Astrocyte (in vitro differentiated cells and primary cell): ENCODE data around the gene SFXN3. TPM values are rescaled to one million over a fixed set of nuclear protein-coding genes. Genes with fewer than 3 reads are reported as not detected.

Experiments used
- DNase-seq: peaks from one replicate; pipeline ENCODE4 v3.0.0-alpha.2; 2010; ENCODE audit warnings: low read depth
- FAIRE-seq: peaks from 2 replicates; lab custom pipeline; 2011; peaks lifted over from hg19 to GRCh38; lab: Jason Lieb, UNC
- H2AFZ ChIP-seq: 2 replicates; pipeline ENCODE4 v1.6.0; 2012; ENCODE audit warnings: low read depth, low read length, inconsistent platforms
- H3K27ac ChIP-seq: 2 replicates; pipeline ENCODE4 v1.5.1; 2011; ENCODE audit warnings: low read depth, low read length, inconsistent platforms
- H3K27me3 ChIP-seq: 2 replicates; pipeline ENCODE4 v1.6.0; 2011; ENCODE audit warnings: low read length, inconsistent platforms; ENCODE audit not compliant: insufficient read depth
- H3K36me3 ChIP-seq: 2 replicates; pipeline ENCODE4 v1.5.1; 2011; ENCODE audit warnings: low read length, inconsistent platforms; ENCODE audit not compliant: insufficient read depth
- H3K4me1 ChIP-seq: 2 replicates; pipeline ENCODE4 v1.5.1; 2011; ENCODE audit warnings: low read length, inconsistent platforms; ENCODE audit not compliant: insufficient read depth
- H3K4me2 ChIP-seq: 2 replicates; pipeline ENCODE4 v1.6.0; 2012; ENCODE audit warnings: low read length, inconsistent platforms
- H3K4me3 ChIP-seq: 2 replicates; pipeline ENCODE4 v1.5.1; 2011; ENCODE audit warnings: low read depth, mild to moderate bottlenecking, low read length, inconsistent platforms; ENCODE audit not compliant: insufficient read depth
- H3K79me2 ChIP-seq: 2 replicates; pipeline ENCODE4 v1.6.0; 2012; ENCODE audit warnings: mild to moderate bottlenecking, low read length, inconsistent platforms; ENCODE audit not compliant: insufficient read depth
- H3K9ac ChIP-seq: 2 replicates; pipeline ENCODE4 v1.6.0; 2012; ENCODE audit warnings: mild to moderate bottlenecking, low read length, inconsistent platforms
- H3K9me3 ChIP-seq: 2 replicates; pipeline ENCODE4 v1.5.1; 2012; ENCODE audit warnings: low read depth, mild to moderate bottlenecking, low read length, inconsistent platforms; ENCODE audit not compliant: insufficient read depth
- H4K20me1 ChIP-seq: 2 replicates; pipeline ENCODE4 v1.6.0; 2012; ENCODE audit warnings: low read length, inconsistent platforms; ENCODE audit not compliant: insufficient read depth
- H3K27ac Mint-ChIP-seq: one replicate; pipeline ENCODE4 v1.8.0; 2021; ENCODE audit warnings: mild to moderate bottlenecking, mixed read lengths; ENCODE audit not compliant: unreplicated experiment
- H3K27me3 Mint-ChIP-seq: one replicate; pipeline ENCODE4 v1.8.0; 2021; ENCODE audit warnings: low read depth, mixed read lengths; ENCODE audit not compliant: unreplicated experiment
- H3K36me3 Mint-ChIP-seq: one replicate; pipeline ENCODE4 v1.8.0; 2021; ENCODE audit warnings: low read depth, mixed read lengths; ENCODE audit not compliant: unreplicated experiment
- H3K4me1 Mint-ChIP-seq: one replicate; pipeline ENCODE4 v1.8.0; 2021; ENCODE audit warnings: low read depth, mixed read lengths; ENCODE audit not compliant: unreplicated experiment
- H3K4me3 Mint-ChIP-seq: one replicate; pipeline ENCODE4 v1.8.0; 2021; ENCODE audit warnings: mild to moderate bottlenecking, moderate library complexity, mixed read lengths; ENCODE audit not compliant: unreplicated experiment
- H3K9me3 Mint-ChIP-seq: one replicate; pipeline ENCODE4 v1.8.0; 2021; ENCODE audit warnings: mild to moderate bottlenecking, mixed read lengths; ENCODE audit not compliant: unreplicated experiment
- EZH2 ChIP-seq: IDR thresholded peaks from 2 replicates; pipeline ENCODE4 v1.6.1; 2012; ENCODE audit warnings: mild to moderate bottlenecking, low read length, inconsistent platforms; ENCODE audit not compliant: insufficient read depth
- total RNA-seq: library from RNA; stranded (reverse); gene quantifications from 2 replicates; pipeline ENCODE4 v1.2.1, GENCODE V29; 2021
- TF ChIP-seq, protein P1 (sequence below): IDR thresholded peaks from 2 replicates; pipeline ENCODE4 v1.5.1; 2011; ENCODE audit warnings: low read depth, mild to moderate bottlenecking, inconsistent platforms, low read length, moderate library complexity; ENCODE audit not compliant: insufficient read depth

SFXN3 gene
- total RNA-seq, 1 donor from 2014 or later, result 68.3 TPM

DNA sequence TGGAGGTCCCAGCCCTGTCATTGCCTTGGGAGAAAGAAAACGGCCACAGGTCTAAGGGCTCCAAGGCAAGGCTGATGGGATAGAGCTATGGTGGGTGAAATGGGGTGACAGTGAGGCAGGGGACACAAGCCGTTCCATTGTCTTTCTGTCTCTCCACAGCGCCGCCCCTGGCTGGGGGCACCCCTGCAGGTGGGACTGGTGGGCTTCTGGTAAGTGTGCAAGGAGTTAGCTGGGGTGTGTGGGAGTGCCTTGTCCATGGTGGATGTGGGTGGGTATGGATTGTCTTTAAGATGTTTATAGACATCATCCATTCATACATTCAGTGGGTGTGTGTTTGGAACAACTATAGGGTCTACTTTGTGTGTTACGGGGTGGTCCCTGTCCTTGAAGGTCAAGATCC, 7.5 kb downstream of the SFXN3 start:
- Histone ChIP-seq H3K9ac (no peak overlapping the region), H3K27ac (no peak overlapping the region), H2AFZ (no peak overlapping the region), H3K4me3 (no peak overlapping the region), H3K4me2 (no peak overlapping the region), H3K36me3 (peaks cover 49% of the 10 kb centered on the region), H3K79me2 (peaks cover 20% of the 10 kb centered on the region), H4K20me1 (peaks cover 74% of the 10 kb centered on the region), H3K9me3 (no peaks in the 10 kb centered on the region), H3K27me3 (no peaks in the 10 kb centered on the region), H3K4me1 (peaks cover 12% of the 10 kb centered on the region)
- Mint-ChIP-seq H3K36me3 (peaks cover 30% of the 10 kb centered on the region), H3K4me1 (peaks cover 16% of the 10 kb centered on the region), H3K4me3 (no peak overlapping the region), H3K9me3 (no peaks in the 10 kb centered on the region), H3K27ac (no peak overlapping the region), H3K27me3 (no peaks in the 10 kb centered on the region)
- FAIRE-seq (no peak), DNase-seq (no peak)
- TF ChIP-seq, protein P1, sequence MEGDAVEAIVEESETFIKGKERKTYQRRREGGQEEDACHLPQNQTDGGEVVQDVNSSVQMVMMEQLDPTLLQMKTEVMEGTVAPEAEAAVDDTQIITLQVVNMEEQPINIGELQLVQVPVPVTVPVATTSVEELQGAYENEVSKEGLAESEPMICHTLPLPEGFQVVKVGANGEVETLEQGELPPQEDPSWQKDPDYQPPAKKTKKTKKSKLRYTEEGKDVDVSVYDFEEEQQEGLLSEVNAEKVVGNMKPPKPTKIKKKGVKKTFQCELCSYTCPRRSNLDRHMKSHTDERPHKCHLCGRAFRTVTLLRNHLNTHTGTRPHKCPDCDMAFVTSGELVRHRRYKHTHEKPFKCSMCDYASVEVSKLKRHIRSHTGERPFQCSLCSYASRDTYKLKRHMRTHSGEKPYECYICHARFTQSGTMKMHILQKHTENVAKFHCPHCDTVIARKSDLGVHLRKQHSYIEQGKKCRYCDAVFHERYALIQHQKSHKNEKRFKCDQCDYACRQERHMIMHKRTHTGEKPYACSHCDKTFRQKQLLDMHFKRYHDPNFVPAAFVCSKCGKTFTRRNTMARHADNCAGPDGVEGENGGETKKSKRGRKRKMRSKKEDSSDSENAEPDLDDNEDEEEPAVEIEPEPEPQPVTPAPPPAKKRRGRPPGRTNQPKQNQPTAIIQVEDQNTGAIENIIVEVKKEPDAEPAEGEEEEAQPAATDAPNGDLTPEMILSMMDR, result peak; percentile 12
- TF ChIP-seq EZH2, result no peak

DNA sequence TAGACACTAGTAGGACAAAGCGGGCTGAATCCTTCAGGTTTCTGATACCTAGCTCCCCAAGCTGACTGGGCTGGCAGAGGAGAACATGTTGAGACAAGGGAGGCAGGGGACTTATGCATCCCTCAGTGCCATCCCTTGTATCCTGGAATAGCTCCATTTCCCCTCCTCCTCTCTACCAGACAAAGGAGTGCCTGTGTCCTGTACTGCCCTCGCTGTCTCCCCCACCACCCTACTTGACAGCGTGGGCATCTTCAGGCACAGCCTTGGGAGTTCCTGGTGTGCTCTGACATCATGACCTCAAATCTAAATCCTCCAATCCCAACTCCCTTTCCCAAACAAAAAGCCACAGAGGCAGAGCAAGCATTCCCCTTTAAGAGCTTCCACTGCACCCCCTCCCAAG, 9.0 kb downstream of the SFXN3 start:
- Histone ChIP-seq H3K9me3 (no peaks in the 10 kb centered on the region), H3K9ac (no peak overlapping the region), H2AFZ (no peak overlapping the region), H3K4me3 (no peak overlapping the region), H3K4me2 (no peak overlapping the region), H3K79me2 (peaks cover 4% of the 10 kb centered on the region), H3K4me1 (peaks cover 14% of the 10 kb centered on the region), H3K36me3 (peaks cover 46% of the 10 kb centered on the region), H4K20me1 (peaks cover 59% of the 10 kb centered on the region), H3K27ac (no peak overlapping the region), H3K27me3 (no peaks in the 10 kb centered on the region)
- FAIRE-seq, result no peak
- Mint-ChIP-seq H3K4me1 (peaks cover 14% of the 10 kb centered on the region), H3K27ac (peak overlapping the region; percentile 26), H3K27me3 (no peaks in the 10 kb centered on the region), H3K36me3 (peaks cover 27% of the 10 kb centered on the region), H3K4me3 (no peak overlapping the region), H3K9me3 (no peaks in the 10 kb centered on the region)
- no peak for DNase-seq
- TF ChIP-seq, protein P1, result no peak
- no peak for TF ChIP-seq EZH2

DNA sequence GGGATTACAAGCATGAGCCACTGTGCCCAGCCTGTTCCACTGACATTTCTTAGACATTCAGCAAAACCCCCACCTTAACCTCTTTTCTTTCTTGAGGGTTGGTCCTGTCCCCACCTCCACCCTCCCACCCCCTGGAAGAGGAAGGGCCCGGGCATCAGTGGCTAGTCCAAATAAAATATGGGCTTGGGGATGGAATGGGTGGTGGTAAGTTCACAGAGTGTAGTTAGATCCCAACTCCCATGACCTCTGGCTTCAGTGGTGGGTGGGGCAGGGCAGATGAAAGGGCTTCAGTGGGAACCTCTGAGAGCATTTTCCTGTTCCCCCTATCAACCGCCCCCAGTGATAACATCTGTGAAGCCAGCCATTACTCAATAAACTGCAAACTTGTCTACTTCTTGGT, 9.8 kb downstream of the SFXN3 start:
- Mint-ChIP-seq H3K27me3 (peaks cover under 1% of the 10 kb centered on the region), H3K9me3 (no peaks in the 10 kb centered on the region), H3K4me3 (no peak overlapping the region), H3K36me3 (peaks cover 23% of the 10 kb centered on the region), H3K4me1 (peaks cover 14% of the 10 kb centered on the region), H3K27ac (peak overlapping the region; percentile 81)
- peaks cover 38% of the 10 kb centered on the region for H3K36me3 ChIP-seq
- H3K9ac ChIP-seq, result no peak overlapping the region
- no peaks in the 10 kb centered on the region for H3K9me3 ChIP-seq
- no peaks in the 10 kb centered on the region for H3K79me2 ChIP-seq
- no peak overlapping the region for H3K4me3 ChIP-seq
- FAIRE-seq, result no peak
- no peak overlapping the region for H3K27ac ChIP-seq
- DNase-seq, result no peak
- H4K20me1 ChIP-seq, result peaks cover 51% of the 10 kb centered on the region
- no peak overlapping the region for H2AFZ ChIP-seq
- TF ChIP-seq, protein P1, result no peak
- no peak for TF ChIP-seq EZH2
- no peaks in the 10 kb centered on the region for H3K27me3 ChIP-seq
- H3K4me1 ChIP-seq, result peaks cover 14% of the 10 kb centered on the region
- no peak overlapping the region for H3K4me2 ChIP-seq
